Stomach (tissue), 4 donors: Measurements from ENCODE around the gene RACGAP1.

Source experiments
- POLR2A ChIP-seq, 4 donors: fragments of 450-650 bp; IDR thresholded peaks; one replicate each; pipeline ENCODE4 v1.6.1; 2016; ENCODE audit warnings: antibody characterized with exemption in 4 of 4, control low read depth in 2 of 4, mild to moderate bottlenecking in 1 of 4, moderate library complexity in 1 of 4
- TF ChIP-seq, protein P1 (sequence below), 7 experiments: fragments of 450-650 bp in 4 of 7; fragments of 200-600 bp in 3 of 7; sonication (generic) in 3 of 7; IDR thresholded peaks; one replicate each; pipeline ENCODE4 v1.5.1; 2016 to 2019; ENCODE audit warnings: antibody characterized with exemption in 7 of 7, control low read depth in 2 of 7, mild to moderate bottlenecking in 1 of 7

DNA sequence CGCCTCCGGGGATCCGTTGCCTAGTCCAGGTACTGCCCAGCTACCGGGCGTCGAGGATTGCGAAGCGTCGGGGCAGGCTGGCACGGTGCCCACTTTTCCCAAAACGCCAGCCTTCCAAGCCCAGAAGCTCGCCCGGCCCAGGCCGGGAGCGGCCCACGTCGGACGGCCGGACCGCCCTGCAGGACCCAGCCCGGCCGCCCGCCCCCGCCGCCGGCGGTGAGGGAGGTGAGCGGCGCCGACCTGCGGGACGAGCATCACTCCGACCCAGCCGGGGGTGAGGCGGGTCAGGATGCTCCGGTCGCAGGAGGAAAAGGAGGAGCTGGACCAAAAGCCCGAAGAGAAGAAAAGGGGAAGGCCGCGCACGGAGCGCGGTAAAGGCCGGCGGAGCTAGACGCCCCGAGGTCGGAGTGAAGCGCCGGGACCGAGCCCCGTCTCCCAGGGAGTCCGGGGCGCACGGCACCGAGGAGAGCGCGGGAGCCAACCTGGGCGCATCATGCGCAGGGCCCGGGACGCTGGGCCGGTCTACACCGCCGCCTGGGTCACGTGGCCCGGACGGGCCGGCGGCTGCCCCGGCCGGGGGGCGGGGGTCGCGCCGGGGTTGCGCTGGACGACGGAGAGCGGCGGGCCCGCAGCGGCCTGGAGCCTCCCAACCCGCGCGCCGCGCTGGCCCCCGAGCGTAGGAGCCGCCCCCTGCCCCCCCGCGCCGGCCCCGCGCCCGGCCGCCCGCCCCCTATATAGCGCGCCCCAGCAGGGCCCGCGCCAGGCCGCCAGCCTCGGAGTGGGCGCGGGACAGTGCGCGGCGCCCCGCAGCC lies 64.0 kb downstream of the RACGAP1 start, which contains the start of gene AQP5:
- TF ChIP-seq, protein P1, sequence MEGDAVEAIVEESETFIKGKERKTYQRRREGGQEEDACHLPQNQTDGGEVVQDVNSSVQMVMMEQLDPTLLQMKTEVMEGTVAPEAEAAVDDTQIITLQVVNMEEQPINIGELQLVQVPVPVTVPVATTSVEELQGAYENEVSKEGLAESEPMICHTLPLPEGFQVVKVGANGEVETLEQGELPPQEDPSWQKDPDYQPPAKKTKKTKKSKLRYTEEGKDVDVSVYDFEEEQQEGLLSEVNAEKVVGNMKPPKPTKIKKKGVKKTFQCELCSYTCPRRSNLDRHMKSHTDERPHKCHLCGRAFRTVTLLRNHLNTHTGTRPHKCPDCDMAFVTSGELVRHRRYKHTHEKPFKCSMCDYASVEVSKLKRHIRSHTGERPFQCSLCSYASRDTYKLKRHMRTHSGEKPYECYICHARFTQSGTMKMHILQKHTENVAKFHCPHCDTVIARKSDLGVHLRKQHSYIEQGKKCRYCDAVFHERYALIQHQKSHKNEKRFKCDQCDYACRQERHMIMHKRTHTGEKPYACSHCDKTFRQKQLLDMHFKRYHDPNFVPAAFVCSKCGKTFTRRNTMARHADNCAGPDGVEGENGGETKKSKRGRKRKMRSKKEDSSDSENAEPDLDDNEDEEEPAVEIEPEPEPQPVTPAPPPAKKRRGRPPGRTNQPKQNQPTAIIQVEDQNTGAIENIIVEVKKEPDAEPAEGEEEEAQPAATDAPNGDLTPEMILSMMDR (IDR thresholded peaks at IDR 0.05): no peak
- TF ChIP-seq POLR2A (IDR thresholded peaks at IDR 0.05): no peak
